ENCODE data around the gene TLE5. TPM values are rescaled to one million over a fixed set of nuclear protein-coding genes. Genes with fewer than 3 reads are reported as not detected.
A peak's percentile ranks its signal among the peaks of the same experiment; 100 is the strongest.

The TLE5 gene
- total and polyA plus RNA-seq, 9 of the 15 experiments (the other 6 are each of a cell fraction or from before 2014, with no cell fraction given), result 2.0 to 347 (median 235) TPM

- peaks cover 3% of the 10 kb centered on the region for H3K9me1 ChIP-seq (ENCODE audit: control insufficient read depth, insufficient read depth, low read length)
- H3K79me2 ChIP-seq (ENCODE audit: control insufficient read depth, insufficient read depth, low read length), result peaks cover 86% of the 10 kb centered on the region
- in situ Hi-C loops (cut with MboI), result no loop called here
- H3K4me3 ChIP-seq, result no peak overlapping the region
- H3K4me2 ChIP-seq (ENCODE audit: insufficient read depth, low read length), result no peak overlapping the region
- DNase-seq (ENCODE audit: extremely low read depth in 1 of 4, low spot score in 3 of 4) (no peak), FAIRE-seq (no peak), ATAC-seq (no peak)
- peaks cover 3% of the 10 kb centered on the region; the same call in 1 of the 3 replicates for H3K36me3 ChIP-seq (ENCODE audit: control insufficient read depth, insufficient read depth, low read length)
- 83% methylated on average over 36 of the region's 40 CpGs for WGBS (ENCODE audit: insufficient coverage, low coverage, missing lambda C conversion rate)
- no peak overlapping the region for H2AFZ ChIP-seq (ENCODE audit: low read depth, low read length)
- ChIA-PET CTCF (ENCODE audit: low intra/inter-chr PET ratio) (no interaction called here), POLR2A (interaction anchor here (0.8 kb wide), 1 partner anchor 24 kb away, joined by 3 read pairs; no protein-coding TSS in a partner anchor)
- H3K4me1 ChIP-seq (replicated peaks in 1 of 2; ENCODE audit: control insufficient read depth in 2 of 2, insufficient read depth in 2 of 2, low read length in 2 of 2), result peaks cover 17 to 85% of the 10 kb centered on the region in 2 experiments; a peak in 4 of 5 replicates
- intact Hi-C loops (cut with micrococcal nuclease), result no loop called here
- TF ChIP-seq ADNP (tag; IDR thresholded peaks at IDR 0.05) (no peak), NR3C1 (CRISPR knock-in tag; IDR thresholded peaks at IDR 0.05) (no peak), TRIM24 (IDR thresholded peaks at IDR 0.05) (no peak), CHD2 (IDR thresholded peaks at IDR 0.05; ENCODE audit: low read depth, low read length) (no peak), ZFP36 (IDR thresholded peaks at IDR 0.05; ENCODE audit: low read depth, low read length, partially characterized antibody) (no peak), TEAD1 (CRISPR knock-in tag; IDR thresholded peaks at IDR 0.05) (no peak), CHAMP1 (IDR thresholded peaks at IDR 0.05) (no peak), ZNF217 (CRISPR knock-in tag; IDR thresholded peaks at IDR 0.05) (no peak)
- BruUV-seq (replicated peaks), result no TSS peak
- no peak overlapping the region for H3K27ac ChIP-seq (ENCODE audit: extremely low read depth, low read depth, low read length)
- H4K20me1 ChIP-seq (replicated peaks; ENCODE audit: control insufficient read depth, insufficient read depth, low read length), result peaks cover 76% of the 10 kb centered on the region
- H3K9ac ChIP-seq (ENCODE audit: insufficient read depth in 1 of 2, low read depth in 2 of 2, low read length in 2 of 2), result peak overlapping the region in 1 of 2 experiments; percentile 76; a peak in 2 of 4 replicates
- no peaks in the 10 kb centered on the region for H3K27me3 ChIP-seq (ENCODE audit: control insufficient read depth in 2 of 2, insufficient read depth in 2 of 2, low read length in 2 of 2)
- no peaks in the 10 kb centered on the region for H3K9me3 ChIP-seq (replicated peaks; ENCODE audit: control insufficient read depth, insufficient read depth, low read depth, low read length)
These were observed 36.4 kb upstream of the TLE5 start for GRCh38 chr19:3098515-3099346.

All from K562 (cell line).